GM19193 (cell line): ENCODE data around the gene GAK.

Source experiments
- POLR2A ChIP-seq: IDR thresholded peaks from 4 replicates; pipeline ENCODE4 v1.6.1; 2011; ENCODE audit not compliant: insufficient read depth, insufficient read length; ENCODE audit errors: extremely low read depth

The GAK gene

DNA sequence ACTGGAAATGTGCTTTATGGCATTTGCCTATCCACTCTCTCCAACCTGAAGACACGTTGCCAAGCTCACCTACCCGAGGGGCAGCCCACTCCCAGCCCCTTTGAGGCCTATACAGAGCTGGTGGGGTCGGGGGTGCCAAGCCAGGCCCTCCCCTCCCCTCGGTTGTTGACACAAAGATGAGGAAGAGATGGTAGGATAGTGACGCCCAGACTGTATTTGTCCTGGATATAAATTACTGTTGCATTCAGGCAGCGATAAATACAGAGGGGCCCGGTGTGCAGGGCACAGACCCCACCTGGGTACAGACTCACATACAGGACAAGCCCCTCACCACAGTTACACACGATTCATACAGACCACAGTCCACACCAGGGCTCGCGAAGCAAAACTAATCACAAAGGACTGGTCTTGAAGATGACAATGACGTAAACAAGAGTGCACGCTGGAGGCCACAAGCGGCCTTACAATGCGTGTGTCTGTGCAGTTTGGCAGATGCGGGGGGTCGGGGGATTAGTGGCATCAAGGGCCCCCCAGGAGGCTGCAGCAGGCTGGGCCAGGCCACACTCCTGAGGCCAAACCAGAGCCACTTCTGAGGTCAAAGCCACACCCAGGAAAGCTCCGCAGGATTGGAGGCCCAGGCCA is 26.7 kb upstream of the GAK start:
- TF ChIP-seq POLR2A, result no peak

DNA sequence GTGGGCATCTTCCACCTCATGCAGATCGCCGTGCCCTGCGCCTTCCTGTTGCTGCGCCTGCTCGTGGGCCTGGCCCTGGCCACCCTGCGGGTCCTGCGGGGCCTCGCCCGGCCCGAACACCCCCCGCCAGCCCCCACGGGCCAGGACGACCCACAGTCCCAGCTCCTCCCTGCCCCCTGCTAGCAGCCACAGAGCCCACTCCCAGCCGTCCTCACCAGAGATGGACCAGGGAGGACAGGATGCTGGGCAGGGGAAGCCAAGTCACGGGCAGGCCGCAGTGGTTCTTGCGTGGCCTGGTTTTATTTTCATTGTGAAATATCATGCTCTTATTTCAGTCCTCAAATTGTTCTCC is 26.2 kb upstream of the GAK start:
- TF ChIP-seq POLR2A, result no peak

DNA sequence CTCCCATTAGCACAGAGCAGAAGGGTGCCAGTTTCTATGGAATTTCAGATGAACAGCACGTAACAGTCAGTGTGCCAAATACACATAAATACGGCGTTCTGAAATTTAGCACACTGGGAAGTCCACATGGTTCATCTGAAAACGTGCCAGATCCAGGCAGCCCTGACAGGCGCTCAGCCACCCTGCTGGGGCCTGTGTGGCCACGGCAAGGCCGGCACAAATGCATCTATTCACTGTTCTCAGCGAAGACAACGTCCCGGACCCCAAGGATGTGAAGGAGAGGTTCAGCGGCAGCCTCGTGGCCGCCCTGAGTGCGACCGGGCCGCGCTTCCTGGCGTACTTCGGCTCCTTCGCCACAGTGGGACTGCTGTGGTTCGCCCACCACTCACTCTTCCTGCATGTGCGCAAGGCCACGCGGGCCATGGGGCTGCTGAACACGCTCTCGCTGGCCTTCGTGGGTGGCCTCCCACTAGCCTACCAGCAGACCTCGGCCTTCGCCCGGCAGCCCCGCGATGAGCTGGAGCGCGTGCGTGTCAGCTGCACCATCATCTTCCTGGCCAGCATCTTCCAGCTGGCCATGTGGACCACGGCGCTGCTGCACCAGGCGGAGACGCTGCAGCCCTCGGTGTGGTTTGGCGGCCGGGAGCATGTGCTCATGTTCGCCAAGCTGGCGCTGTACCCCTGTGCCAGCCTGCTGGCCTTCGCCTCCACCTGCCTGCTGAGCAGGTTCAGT is 25.6 kb upstream of the GAK start:
- TF ChIP-seq POLR2A, result no peak

DNA sequence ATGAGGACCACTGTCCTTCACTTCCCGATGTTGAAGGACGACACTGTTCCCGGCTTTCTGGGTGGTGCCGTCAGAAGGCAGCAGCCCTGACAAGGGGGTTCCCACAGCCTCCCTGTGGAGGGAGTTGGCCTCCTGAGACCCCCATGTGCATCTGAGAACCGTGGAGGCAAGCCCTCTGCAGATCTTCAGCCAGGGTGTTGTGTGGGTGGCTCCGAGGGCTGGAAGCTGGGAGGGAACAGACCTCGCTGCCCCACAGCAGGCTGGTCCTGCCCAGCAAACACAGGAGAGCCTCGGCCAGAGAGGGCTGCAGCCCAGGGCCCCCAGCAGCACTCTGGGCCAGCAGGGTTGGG is 25.1 kb upstream of the GAK start:
- TF ChIP-seq POLR2A, result no peak

DNA sequence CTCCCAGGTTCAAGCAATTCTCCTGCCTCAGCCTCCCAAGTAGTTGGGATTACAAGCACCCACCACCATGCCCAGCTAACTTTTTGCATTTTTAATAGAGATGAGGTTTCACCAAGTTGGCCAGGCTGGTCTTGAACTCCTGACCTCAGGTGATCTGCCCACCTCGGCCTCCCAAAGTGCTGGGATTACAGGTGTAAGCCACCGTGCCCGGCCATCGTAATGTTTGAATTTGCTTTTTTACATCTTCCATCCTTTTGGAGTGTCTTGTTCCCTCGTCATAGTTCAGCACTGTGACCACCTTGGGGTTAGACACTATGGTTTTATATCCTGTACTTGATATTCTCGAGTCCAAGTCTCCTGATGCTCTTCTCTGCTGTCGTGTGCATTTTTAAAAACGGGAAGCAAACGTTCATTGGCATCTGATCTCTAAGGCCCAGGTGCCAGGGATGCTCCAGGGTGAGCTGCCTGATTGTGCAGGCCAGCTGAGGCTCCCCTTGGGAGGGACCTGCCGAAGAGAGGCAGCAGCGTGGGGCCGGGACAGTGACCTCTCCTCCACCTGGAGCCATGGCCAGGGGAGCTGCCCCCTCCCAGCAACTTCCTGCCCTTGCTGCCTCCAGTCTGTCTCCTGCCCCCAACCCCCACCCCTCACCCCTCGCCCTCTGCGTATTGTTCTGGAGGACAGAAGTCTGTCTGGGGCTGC is 24.6 kb upstream of the GAK start:
- no peak for TF ChIP-seq POLR2A

DNA sequence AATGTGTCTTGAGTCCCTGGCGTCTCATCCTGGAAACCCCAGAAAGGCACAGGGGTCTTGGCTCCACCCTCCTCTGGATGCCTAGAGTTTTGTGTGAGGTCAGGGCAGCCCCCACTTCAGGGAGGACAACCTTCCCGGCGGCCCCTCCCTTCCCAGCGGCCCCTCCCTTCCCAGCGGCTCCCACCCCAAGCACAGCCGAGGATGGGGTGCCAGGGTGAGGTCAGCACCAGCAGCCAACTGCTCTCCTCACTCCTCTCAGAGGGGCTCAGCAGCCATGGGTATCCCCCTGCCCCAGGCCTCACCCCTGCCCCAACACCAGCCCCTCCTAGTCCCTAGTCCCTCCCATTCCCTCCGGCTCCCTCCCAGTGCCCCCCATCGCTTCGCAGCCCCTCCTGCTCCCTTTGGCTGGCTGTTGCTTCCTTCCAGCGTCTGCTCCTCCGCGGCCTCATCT is 23.8 kb upstream of the GAK start:
- no peak for TF ChIP-seq POLR2A

DNA sequence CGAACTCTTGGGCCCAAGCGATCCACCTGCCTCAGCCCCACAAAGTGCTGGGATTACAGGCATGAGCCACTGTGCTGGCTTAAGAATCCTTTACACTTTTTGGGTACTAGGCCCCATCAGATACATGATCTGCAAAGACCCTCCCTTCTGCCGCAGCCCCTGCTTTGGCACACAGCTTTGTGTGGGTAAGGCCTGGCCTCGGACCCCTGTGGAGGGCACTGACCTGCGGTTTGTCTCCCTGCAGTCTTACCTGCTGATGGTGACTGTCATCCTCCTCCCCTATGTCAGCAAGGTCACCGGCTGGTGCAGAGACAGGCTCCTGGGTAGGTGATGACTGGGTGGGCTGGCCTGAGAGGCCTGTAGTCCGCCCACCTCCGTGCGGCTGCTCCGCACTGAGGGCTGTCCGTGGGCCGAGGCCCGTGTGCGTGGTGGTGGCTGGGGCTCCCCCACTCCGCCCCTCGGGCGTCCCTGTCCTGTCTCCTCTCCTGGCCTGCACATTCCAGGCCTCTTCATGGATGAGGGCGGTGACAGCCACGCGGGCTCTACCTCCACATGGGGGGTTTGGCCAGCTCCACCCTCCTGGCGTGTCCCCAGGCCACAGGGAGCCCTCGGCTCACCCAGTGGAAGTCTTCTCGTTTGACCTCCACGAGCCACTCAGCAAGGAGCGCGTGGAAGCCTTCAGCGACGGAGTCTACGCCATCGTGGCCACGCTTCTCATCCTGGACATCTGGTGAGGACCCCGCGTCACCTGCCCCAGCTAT is 23.2 kb upstream of the GAK start:
- TF ChIP-seq POLR2A, result no peak

DNA sequence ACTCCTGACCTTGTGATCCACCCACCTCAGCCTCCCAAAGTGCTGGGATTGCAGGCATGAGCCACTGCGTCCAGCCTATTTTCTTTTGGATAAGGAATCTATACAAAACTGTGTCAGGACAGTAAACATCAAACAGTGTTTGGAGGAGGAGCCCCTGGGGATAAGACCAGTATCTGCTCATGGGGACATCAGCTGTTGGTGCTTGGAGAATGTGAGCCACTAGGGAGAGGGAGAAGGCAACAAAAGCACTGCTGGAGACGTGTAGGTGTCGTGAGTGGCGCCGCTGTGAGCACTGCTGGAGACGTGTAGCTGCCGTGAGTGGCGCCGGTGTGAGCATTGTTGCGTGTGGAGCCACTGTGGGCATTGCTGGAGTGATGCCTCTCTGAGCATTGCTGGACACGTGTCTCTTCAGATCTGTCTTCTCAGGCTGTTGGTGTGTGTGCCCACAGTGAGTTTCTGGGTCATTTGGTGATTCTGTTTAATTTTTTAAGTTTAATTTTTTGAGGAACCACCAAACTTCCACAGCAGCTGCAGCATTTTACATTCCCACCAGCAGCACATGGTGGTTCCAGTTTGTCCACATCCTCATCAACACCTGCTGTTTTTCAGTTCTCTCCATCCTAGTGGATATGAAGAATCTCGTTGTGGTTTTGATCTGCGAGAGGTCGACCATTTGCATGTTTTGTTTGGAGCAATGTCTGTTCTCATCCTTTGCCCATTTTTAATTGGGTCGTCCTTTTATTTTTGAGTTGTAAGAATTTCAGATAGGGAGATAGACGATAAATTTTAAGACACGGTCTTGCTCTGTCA is 22.3 kb upstream of the GAK start:
- no peak for TF ChIP-seq POLR2A

DNA sequence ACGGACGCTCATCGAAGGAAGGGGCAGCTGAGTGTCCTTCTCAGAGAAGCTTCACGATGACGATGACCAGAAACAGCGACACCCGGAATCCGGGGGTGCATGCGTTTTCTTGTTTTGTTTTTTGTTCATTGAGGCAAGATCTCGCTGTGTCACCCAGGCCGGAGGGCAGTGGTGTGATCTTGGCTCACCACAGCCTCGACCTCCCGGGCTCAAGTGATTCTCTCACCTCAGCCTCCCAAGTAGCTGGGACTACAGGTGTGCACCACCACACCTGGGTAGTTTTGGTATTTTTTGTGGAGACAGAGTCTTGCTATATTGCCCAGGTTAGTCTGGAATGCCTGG is 21.4 kb upstream of the GAK start:
- TF ChIP-seq POLR2A, result no peak

DNA sequence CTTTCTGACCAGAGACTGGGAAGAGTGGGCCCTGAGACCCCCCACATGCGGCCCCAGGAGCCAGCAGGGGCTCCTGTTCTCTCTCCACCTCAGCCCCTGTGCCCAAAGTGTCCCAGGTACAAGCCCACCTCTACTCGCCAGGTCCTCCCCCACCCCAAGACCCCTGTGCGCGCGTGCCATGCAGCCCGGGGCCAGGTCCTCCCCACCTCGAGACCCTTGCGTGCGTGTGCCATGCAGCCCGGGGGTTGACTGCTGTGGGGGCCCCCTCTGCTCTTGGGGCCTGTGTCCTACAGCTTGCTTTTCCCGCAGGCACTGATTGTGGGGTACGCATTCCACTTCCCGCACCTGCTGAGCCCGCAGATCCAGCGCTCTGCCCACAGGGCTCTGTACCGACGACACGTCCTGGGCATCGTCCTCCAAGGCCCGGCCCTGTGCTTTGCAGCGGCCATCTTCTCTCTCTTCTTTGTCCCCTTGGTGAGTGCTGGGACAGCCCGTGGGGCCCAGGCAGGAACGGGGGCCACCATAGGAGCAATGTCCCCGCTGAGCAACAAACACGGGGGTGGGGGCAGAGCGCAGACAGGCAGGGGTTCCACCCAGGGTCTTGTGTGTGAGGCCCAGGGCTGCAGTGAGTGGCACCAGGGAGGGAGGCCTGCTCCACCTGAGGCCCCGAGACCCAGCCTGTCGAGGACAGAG is 20.9 kb upstream of the GAK start:
- no peak for TF ChIP-seq POLR2A

DNA sequence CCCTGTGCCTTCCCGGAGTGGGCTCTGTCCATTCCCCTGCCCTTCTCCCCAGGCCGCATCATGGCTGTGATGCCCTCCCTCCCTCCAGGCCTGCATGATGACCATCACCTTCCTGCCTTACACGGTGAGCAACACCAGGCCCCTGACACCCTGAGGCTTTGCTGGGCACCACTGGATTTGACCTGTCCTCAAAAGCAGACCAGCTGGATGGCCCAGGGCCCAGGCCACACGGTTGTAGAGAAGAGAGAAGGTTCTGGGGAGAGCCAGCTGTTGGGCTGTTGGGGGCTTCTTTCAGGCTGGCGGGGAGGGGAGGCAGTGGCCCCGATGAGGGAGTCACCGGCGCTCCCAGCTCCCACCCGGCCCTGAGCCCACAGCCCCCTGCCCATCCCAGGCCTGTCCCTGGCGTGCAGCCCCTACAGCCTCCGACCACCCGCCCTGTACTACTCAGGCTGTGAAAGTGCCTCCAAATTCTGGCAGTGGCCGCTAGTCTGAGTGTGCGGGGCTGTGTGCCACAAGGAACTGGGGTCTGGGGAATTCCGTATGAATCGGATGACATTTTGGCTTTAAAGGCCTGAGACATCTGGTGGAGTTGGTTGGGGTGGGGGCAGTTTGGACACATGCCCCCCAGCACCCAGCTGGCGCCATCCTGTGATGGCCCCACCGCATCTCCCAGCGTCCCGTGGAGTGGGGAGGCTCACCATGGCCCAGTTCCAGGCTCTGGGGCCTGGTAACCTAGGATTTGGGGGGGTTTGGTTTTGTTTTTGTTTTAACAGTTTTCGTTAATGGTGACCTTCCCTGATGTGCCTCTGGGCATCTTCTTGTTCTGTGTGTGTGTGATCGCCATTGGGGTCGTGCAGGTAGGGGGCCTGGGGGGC is 19.7 kb upstream of the GAK start:
- no peak for TF ChIP-seq POLR2A

DNA sequence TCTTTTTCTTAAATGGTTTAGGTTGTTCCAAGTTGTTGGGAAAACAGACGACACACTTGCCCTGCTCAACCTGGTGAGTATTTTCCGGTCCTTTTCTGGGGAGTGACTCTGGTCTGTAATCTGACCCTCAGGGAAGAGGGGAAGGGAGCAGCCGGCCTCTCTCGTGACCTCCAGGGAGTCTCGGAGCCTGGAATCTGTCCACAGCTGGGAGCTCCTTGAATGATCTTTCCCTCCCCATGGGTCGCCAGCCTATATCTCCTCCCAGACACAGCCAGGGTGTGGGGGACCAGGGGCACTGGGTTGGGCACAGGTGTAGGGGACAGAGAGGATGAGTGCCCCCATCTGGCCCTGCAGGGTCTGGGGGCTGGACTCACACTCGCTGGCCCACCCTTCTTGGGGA is 19.1 kb upstream of the GAK start:
- TF ChIP-seq POLR2A, result no peak
